Cerebellar cortex (tissue), 1 donor: Measurements from ENCODE around the gene SYNE3.

ENCODE experiments used
- DNase-seq: peaks from one replicate; pipeline ENCODE4 v3.0.0-alpha.2; 2015; ENCODE audit warnings: low spot score

Gene SYNE3

GRCh38 chr14:95516554-95517181 is at the start of gene SYNE3:
TSS of gene SYNE3 (minus strand) at chr14:95516650. CDS start at chr14:95475821, 40,829 bp downstream.
- DNase-seq = no peak

GRCh38 chr14:95564060-95564459 is 47.6 kb upstream of the SYNE3 start:
- DNase-seq = no peak

GRCh38 chr14:95562892-95563685 is 46.6 kb upstream of the SYNE3 start:
- DNase-seq = no peak

- DNase-seq = peak; percentile 95
These were observed 44.6 kb upstream of the SYNE3 start for GRCh38 chr14:95561001-95561412.

- DNase-seq = no peak
These were observed 42.8 kb upstream of the SYNE3 start for GRCh38 chr14:95559203-95559602.

- no peak for DNase-seq
These were observed 41.4 kb upstream of the SYNE3 start for GRCh38 chr14:95557832-95558231.

GRCh38 chr14:95557291-95557690 is 40.8 kb upstream of the SYNE3 start:
- no peak for DNase-seq

GRCh38 chr14:95555053-95555452 is 38.6 kb upstream of the SYNE3 start:
- DNase-seq = no peak

- DNase-seq = no peak
These were observed 36.7 kb upstream of the SYNE3 start for GRCh38 chr14:95553141-95553540.

- DNase-seq = no peak
These were observed 35.0 kb upstream of the SYNE3 start for GRCh38 chr14:95551435-95551834.

GRCh38 chr14:95549656-95550585 is 33.5 kb upstream of the SYNE3 start:
- DNase-seq = no peak

- DNase-seq = no peak
These were observed 32.0 kb upstream of the SYNE3 start for GRCh38 chr14:95548328-95548929.

GRCh38 chr14:95547626-95548327 is 31.3 kb upstream of the SYNE3 start:
- DNase-seq = no peak

- no peak for DNase-seq
These were observed 30.8 kb upstream of the SYNE3 start for GRCh38 chr14:95547272-95547625.

- DNase-seq = no peak
These were observed 29.2 kb upstream of the SYNE3 start for GRCh38 chr14:95545515-95546168.

GRCh38 chr14:95544588-95544987 is 28.1 kb upstream of the SYNE3 start:
- no peak for DNase-seq

GRCh38 chr14:95543021-95543420 is 26.6 kb upstream of the SYNE3 start:
- DNase-seq = no peak

- no peak for DNase-seq
These were observed 25.8 kb upstream of the SYNE3 start for GRCh38 chr14:95541932-95542930.

GRCh38 chr14:95541346-95541745 is 24.9 kb upstream of the SYNE3 start:
- DNase-seq = no peak
